Thoracic aorta (tissue), 2 donors: Measurements from ENCODE around the gene SPSB3. TPM values are rescaled to one million over a fixed set of nuclear protein-coding genes. Genes with fewer than 3 reads are reported as not detected.

Experiments
- ATAC-seq: fragments of 150-250 bp; one replicate; pipeline ENCODE4 v1.8.0; 2017; ENCODE audit warnings: low read depth; ENCODE audit not compliant: insufficient number of reproducible peaks, low FRiP score
- DNase-seq: peaks from one replicate; pipeline ENCODE4 v3.0.0-alpha.2; 2020; ENCODE audit warnings: low spot score
- H3K27ac ChIP-seq, 2 donors: fragments of 200-600 bp; sonication (generic); 1 replicate in 1 of 2; 2 replicates in 1 of 2; pipeline ENCODE4 v1.5.1; 2016; ENCODE audit warnings: mild to moderate bottlenecking in 2 of 2, moderate library complexity in 2 of 2
- H3K27me3 ChIP-seq: fragments of 200-600 bp; sonication (generic); replicated peaks from 2 replicates; pipeline ENCODE4 v1.6.0; 2016; ENCODE audit warnings: mild to moderate bottlenecking; ENCODE audit not compliant: insufficient read depth
- H3K36me3 ChIP-seq: fragments of 200-600 bp; sonication (generic); one replicate; pipeline ENCODE4 v1.5.1; 2016
- H3K4me1 ChIP-seq, 2 donors: fragments of 200-600 bp; sonication (generic); 1 replicate in 1 of 2; 2 replicates in 1 of 2; pipeline versions ENCODE4 v1.5.1 to v1.6.0; 2016; ENCODE audit warnings: low read depth in 2 of 2, mild to moderate bottlenecking in 1 of 2; ENCODE audit not compliant: control insufficient read depth in 1 of 2
- H3K4me3 ChIP-seq: fragments of 200-600 bp; sonication (generic); 2 replicates; pipeline ENCODE4 v1.5.1; 2016; ENCODE audit warnings: mild to moderate bottlenecking
- H3K9me3 ChIP-seq: fragments of 200-600 bp; sonication (generic); 2 replicates; pipeline ENCODE4 v1.5.1; 2016
- CTCF ChIP-seq: fragments of 200-600 bp; sonication (generic); IDR thresholded peaks from one replicate; pipeline ENCODE4 v1.5.1; 2019; ENCODE audit warnings: antibody characterized with exemption
- total RNA-seq, 2 donors: library from RNA; depleted of rRNA; stranded (reverse); fragments of >200 nt; gene quantifications; one replicate each; pipeline versions ENCODE4 v1.1.0 to v1.2.3, GENCODE V29; 2016

The SPSB3 gene
- total RNA-seq, 2 donors from 2014 or later = 60.9 to 79.3 TPM

- peaks cover 66% of the 10 kb centered on the region for H3K36me3 ChIP-seq
- no peaks in the 10 kb centered on the region for H3K27me3 ChIP-seq
- no peak for TF ChIP-seq CTCF
- H3K9me3 ChIP-seq = no peaks in the 10 kb centered on the region
- H3K27ac ChIP-seq = no peak overlapping the region
- no peak overlapping the region for H3K4me3 ChIP-seq
- DNase-seq = no peak
- ATAC-seq = no peak
- peaks cover 0 to 10% of the 10 kb centered on the region in 2 donors for H3K4me1 ChIP-seq
Measured at GRCh38 chr16:1764971-1765370, 17.4 kb downstream of the SPSB3 start.

GRCh38 chr16:1763521-1764511, 18.6 kb downstream of the SPSB3 start:
- H3K27me3 ChIP-seq = no peaks in the 10 kb centered on the region
- H3K9me3 ChIP-seq = no peaks in the 10 kb centered on the region
- no peak for TF ChIP-seq CTCF
- no peak overlapping the region for H3K4me3 ChIP-seq
- ATAC-seq (no peak), DNase-seq (no peak)
- peaks cover 69% of the 10 kb centered on the region for H3K36me3 ChIP-seq
- no peak overlapping the region for H3K27ac ChIP-seq
- H3K4me1 ChIP-seq = no peaks in the 10 kb centered on the region

- no peaks in the 10 kb centered on the region for H3K4me1 ChIP-seq
- ATAC-seq = no peak
- no peak for DNase-seq
- TF ChIP-seq CTCF = no peak
- H3K4me3 ChIP-seq = no peak overlapping the region
- H3K9me3 ChIP-seq = no peaks in the 10 kb centered on the region
- H3K36me3 ChIP-seq = peaks cover 64% of the 10 kb centered on the region
- H3K27me3 ChIP-seq = no peaks in the 10 kb centered on the region
- H3K27ac ChIP-seq = no peak overlapping the region
Measured at GRCh38 chr16:1762879-1763520, 19.4 kb downstream of the SPSB3 start.

GRCh38 chr16:1762196-1762878, 20.0 kb downstream of the SPSB3 start:
- ATAC-seq = no peak
- Histone ChIP-seq H3K4me3 (no peak overlapping the region), H3K27me3 (no peaks in the 10 kb centered on the region), H3K27ac (no peak overlapping the region), H3K4me1 (no peaks in the 10 kb centered on the region), H3K9me3 (no peaks in the 10 kb centered on the region), H3K36me3 (peaks cover 63% of the 10 kb centered on the region)
- DNase-seq = no peak
- TF ChIP-seq CTCF = no peak

- no peaks in the 10 kb centered on the region for H3K27me3 ChIP-seq
- no peak overlapping the region for H3K4me3 ChIP-seq
- H3K4me1 ChIP-seq = no peaks in the 10 kb centered on the region
- H3K27ac ChIP-seq = no peak overlapping the region
- TF ChIP-seq CTCF = no peak
- H3K9me3 ChIP-seq = no peaks in the 10 kb centered on the region
- peaks cover 61% of the 10 kb centered on the region for H3K36me3 ChIP-seq
- ATAC-seq (no peak), DNase-seq (no peak)
Measured at GRCh38 chr16:1761751-1762150, 20.6 kb downstream of the SPSB3 start.
